Midbrain (tissue), 1 donor: Measurements from ENCODE around the gene RASL10A.

ENCODE experiments used
- DNase-seq: peaks from one replicate; lab custom pipeline; 2025; lab: John Stamatoyannopoulos, UW

The RASL10A gene

GRCh38 chr22:29268511-29269229 lies 46.8 kb downstream of the RASL10A start:
- DNase-seq: peak; percentile 79

- DNase-seq: peak; percentile 97
Measured at GRCh38 chr22:29267858-29268510, 47.5 kb downstream of the RASL10A start, which contains the start of the genes EWSR1 and RHBDD3. Gene EWSR1 (plus strand): TSS chr22:29268268. CDS start chr22:29268337, 69 bp downstream. Gene RHBDD3 (minus strand): TSS chr22:29267981. CDS start chr22:29265626, 2,355 bp downstream.

GRCh38 chr22:29267462-29267857 lies 48.0 kb downstream of the RASL10A start:
- no peak for DNase-seq

- DNase-seq: no peak
Measured at GRCh38 chr22:29266564-29267461, 48.7 kb downstream of the RASL10A start.

- no peak for DNase-seq
Measured at GRCh38 chr22:29265929-29266328, 49.6 kb downstream of the RASL10A start.

GRCh38 chr22:29265305-29265704 lies 50.2 kb downstream of the RASL10A start:
- DNase-seq: no peak

GRCh38 chr22:29263791-29264276 lies 51.7 kb downstream of the RASL10A start:
- DNase-seq: no peak
